Measurements from ENCODE around the gene TRPV3.
A peak's percentile ranks its signal among the peaks of the same experiment; 100 is the strongest.

TRPV3 gene

DNA sequence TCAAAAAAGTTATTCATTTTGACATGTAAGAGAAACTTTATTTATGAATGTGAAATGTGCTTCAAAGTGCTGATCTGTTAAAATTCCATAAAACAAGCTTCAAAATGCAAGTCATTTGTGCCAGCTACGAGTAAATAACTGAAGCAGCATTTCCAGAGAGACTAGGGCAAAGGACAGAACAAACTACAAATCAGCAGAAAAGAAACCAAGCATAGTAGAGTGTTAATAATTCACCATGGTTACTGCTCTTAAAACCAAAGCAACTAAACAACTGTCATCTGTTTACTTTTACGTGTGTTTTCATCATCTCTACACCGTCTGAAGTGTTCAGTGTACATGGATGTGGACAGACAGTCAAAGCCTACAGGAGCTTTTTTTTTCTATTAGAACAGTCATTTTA lies 83.4 kb downstream of the TRPV3 start:
- no peak for DNase-seq (ENCODE audit: low spot score)
- WGBS, 2 donors (ENCODE audit: extremely low coverage in 2 of 2, insufficient read length in 2 of 2, insufficient replicate concordance in 1 of 2): no CpG with 5 or more reads among the region's 3 CpGs
- H3K14ac ChIP-seq (ENCODE audit: low read length): no peak overlapping the region
- no peak overlapping the region for H3K4ac ChIP-seq (ENCODE audit: low read length)
- H3K27ac ChIP-seq (replicated peaks; ENCODE audit: low read length): no peak overlapping the region
- no peak overlapping the region for H2BK5ac ChIP-seq (ENCODE audit: low read length)
- no peak overlapping the region for H2AFZ ChIP-seq (ENCODE audit: low read length)
- H3K4me3 ChIP-seq (ENCODE audit: low read length in 2 of 2): no peak overlapping the region
- H2AK5ac ChIP-seq (ENCODE audit: low read depth, low read length): no peak overlapping the region
- no peak overlapping the region for H2BK15ac ChIP-seq (ENCODE audit: low read length)
- no peak overlapping the region for H3K4me2 ChIP-seq (ENCODE audit: insufficient read depth, low read length, poor library complexity, severe bottlenecking)
- no peaks in the 10 kb centered on the region for H3K27me3 ChIP-seq (ENCODE audit: control insufficient read depth in 3 of 3, insufficient read depth in 3 of 3, low read depth in 1 of 3, low read length in 3 of 3)
- no peaks in the 10 kb centered on the region for H3K79me1 ChIP-seq (ENCODE audit: low read depth, low read length)
- no peak overlapping the region for H3K18ac ChIP-seq (ENCODE audit: low read length)
- no peak overlapping the region for H4K91ac ChIP-seq (ENCODE audit: low read depth, low read length, poor library complexity)
- H4K8ac ChIP-seq (ENCODE audit: low read depth, low read length): no peak overlapping the region
- H2BK12ac ChIP-seq (ENCODE audit: low read length): no peak overlapping the region
- no peak overlapping the region for H3K9ac ChIP-seq (ENCODE audit: low read depth, low read length, poor library complexity)
- no peaks in the 10 kb centered on the region for H3K4me1 ChIP-seq (ENCODE audit: control insufficient read depth in 2 of 2, insufficient read depth in 1 of 2, low read depth in 1 of 2, low read length in 2 of 2)
- H2BK120ac ChIP-seq (ENCODE audit: low read depth, low read length): no peak overlapping the region
- no peak overlapping the region for H3K23ac ChIP-seq (ENCODE audit: low read depth, low read length, poor library complexity)
- peaks cover 0 to 2% of the 10 kb centered on the region in 2 donors for H3K9me3 ChIP-seq (replicated peaks in 1 of 2; ENCODE audit: control insufficient read depth in 2 of 2, insufficient read depth in 1 of 2, low read depth in 1 of 2, low read length in 2 of 2)
- H3K36me3 ChIP-seq (replicated peaks in 1 of 2; ENCODE audit: control insufficient read depth in 2 of 2, insufficient read depth in 2 of 2, low read length in 2 of 2): no peaks in the 10 kb centered on the region

DNA sequence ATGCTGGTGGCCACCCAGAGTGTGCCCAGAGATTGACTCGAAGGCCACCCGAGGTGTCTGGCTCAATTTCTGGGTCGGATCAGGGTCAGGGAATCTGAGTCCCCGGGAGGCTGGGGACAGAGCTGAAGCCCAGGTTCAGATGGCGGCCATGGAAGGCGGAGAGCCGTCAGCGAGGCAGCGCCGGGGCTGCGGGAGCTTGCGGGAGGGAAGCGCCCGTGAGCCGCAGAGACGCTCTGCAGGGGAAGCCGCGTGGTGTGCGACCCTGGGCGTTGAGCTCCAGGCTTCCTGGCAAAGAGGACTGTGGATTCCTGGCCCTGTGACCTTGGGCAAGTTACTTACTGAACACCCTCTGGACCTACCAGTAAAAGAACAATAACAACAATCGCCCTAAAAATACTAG lies 85.5 kb downstream of the TRPV3 start:
- WGBS, 2 donors (ENCODE audit: extremely low coverage in 2 of 2, insufficient read length in 2 of 2, insufficient replicate concordance in 1 of 2): no CpG with 5 or more reads among the region's 21 CpGs
- Histone ChIP-seq H4K8ac (ENCODE audit: low read depth, low read length) (no peak overlapping the region), H2BK12ac (ENCODE audit: low read length) (no peak overlapping the region), H3K23ac (ENCODE audit: low read depth, low read length, poor library complexity) (no peak overlapping the region), H3K27ac (replicated peaks; ENCODE audit: low read length) (no peak overlapping the region), H3K14ac (ENCODE audit: low read length) (no peak overlapping the region), H2AFZ (ENCODE audit: low read length) (no peak overlapping the region), H3K9me3 (replicated peaks in 1 of 2; ENCODE audit: control insufficient read depth in 2 of 2, insufficient read depth in 1 of 2, low read depth in 1 of 2, low read length in 2 of 2) (peaks cover 0 to 2% of the 10 kb centered on the region in 2 donors), H2BK120ac (ENCODE audit: low read depth, low read length) (no peak overlapping the region), H3K4me3 (ENCODE audit: low read length in 2 of 2) (no peak overlapping the region), H3K36me3 (replicated peaks in 1 of 2; ENCODE audit: control insufficient read depth in 2 of 2, insufficient read depth in 2 of 2, low read length in 2 of 2) (no peaks in the 10 kb centered on the region), H4K91ac (ENCODE audit: low read depth, low read length, poor library complexity) (no peak overlapping the region), H3K18ac (ENCODE audit: low read length) (peak overlapping the region; percentile 7), H2BK15ac (ENCODE audit: low read length) (no peak overlapping the region), H2AK5ac (ENCODE audit: low read depth, low read length) (peak overlapping the region; percentile 71), H2BK5ac (ENCODE audit: low read length) (no peak overlapping the region), H3K4me2 (ENCODE audit: insufficient read depth, low read length, poor library complexity, severe bottlenecking) (no peak overlapping the region), H3K9ac (ENCODE audit: low read depth, low read length, poor library complexity) (no peak overlapping the region), H3K4me1 (ENCODE audit: control insufficient read depth in 2 of 2, insufficient read depth in 1 of 2, low read depth in 1 of 2, low read length in 2 of 2) (no peaks in the 10 kb centered on the region), H3K79me1 (ENCODE audit: low read depth, low read length) (no peaks in the 10 kb centered on the region), H3K4ac (ENCODE audit: low read length) (no peak overlapping the region), H3K27me3 (ENCODE audit: control insufficient read depth in 3 of 3, insufficient read depth in 3 of 3, low read depth in 1 of 3, low read length in 3 of 3) (no peaks in the 10 kb centered on the region)
- DNase-seq (ENCODE audit: low spot score): no peak

DNA sequence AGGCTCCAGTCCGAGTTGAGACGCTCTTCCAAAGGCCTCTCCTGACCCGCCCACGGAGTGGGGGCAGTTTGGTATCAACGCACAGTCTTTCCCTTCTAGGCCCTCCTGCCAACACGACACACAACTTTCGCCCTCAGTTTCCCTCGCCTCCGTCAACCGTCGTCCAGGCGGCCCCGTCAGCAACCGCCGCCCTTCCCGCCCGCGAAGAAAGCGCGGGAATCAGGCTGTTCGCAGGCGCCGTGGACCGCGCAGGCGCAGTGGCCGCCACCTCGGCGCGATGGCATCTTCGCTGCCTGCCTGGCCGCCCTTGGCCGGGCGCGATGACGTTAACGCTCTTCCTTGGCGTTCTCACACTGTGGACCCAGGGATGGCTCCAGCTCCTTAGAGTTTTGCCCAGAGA lies 86.0 kb downstream of the TRPV3 start, which contains the start of gene SPATA22:
Gene SPATA22 (minus strand): TSS at position 221 of the 400 bp plus-strand sequence. CDS start 2,494 bp downstream, outside the sequence.
- H3K18ac ChIP-seq (ENCODE audit: low read length): peak within 1 kb of the TSS; percentile 67
- H3K4me1 ChIP-seq (ENCODE audit: control insufficient read depth in 2 of 2, insufficient read depth in 1 of 2, low read depth in 1 of 2, low read length in 2 of 2): no peaks in the 10 kb centered on the region
- H3K23ac ChIP-seq (ENCODE audit: low read depth, low read length, poor library complexity): no peak within 1 kb of the TSS
- no peak within 1 kb of the TSS for H3K4ac ChIP-seq (ENCODE audit: low read length)
- H3K14ac ChIP-seq (ENCODE audit: low read length): no peak within 1 kb of the TSS
- H2BK12ac ChIP-seq (ENCODE audit: low read length): no peak within 1 kb of the TSS
- H2BK120ac ChIP-seq (ENCODE audit: low read depth, low read length): no peak within 1 kb of the TSS
- no peak within 1 kb of the TSS for H3K4me3 ChIP-seq (ENCODE audit: low read length in 2 of 2)
- no peak within 1 kb of the TSS for H2BK5ac ChIP-seq (ENCODE audit: low read length)
- H3K27ac ChIP-seq (replicated peaks; ENCODE audit: low read length): no peak within 1 kb of the TSS
- no peaks in the 10 kb centered on the region for H3K27me3 ChIP-seq (ENCODE audit: control insufficient read depth in 3 of 3, insufficient read depth in 3 of 3, low read depth in 1 of 3, low read length in 3 of 3)
- H2AK5ac ChIP-seq (ENCODE audit: low read depth, low read length): peak within 1 kb of the TSS; percentile 71
- H2BK15ac ChIP-seq (ENCODE audit: low read length): no peak within 1 kb of the TSS
- no peak within 1 kb of the TSS for H4K8ac ChIP-seq (ENCODE audit: low read depth, low read length)
- no peaks in the 10 kb centered on the region for H3K36me3 ChIP-seq (replicated peaks in 1 of 2; ENCODE audit: control insufficient read depth in 2 of 2, insufficient read depth in 2 of 2, low read length in 2 of 2)
- no peak for DNase-seq (ENCODE audit: low spot score)
- H3K9me3 ChIP-seq (replicated peaks in 1 of 2; ENCODE audit: control insufficient read depth in 2 of 2, insufficient read depth in 1 of 2, low read depth in 1 of 2, low read length in 2 of 2): peaks cover 0 to 2% of the 10 kb centered on the region in 2 donors
- WGBS, 2 donors (ENCODE audit: extremely low coverage in 2 of 2, insufficient read length in 2 of 2, insufficient replicate concordance in 1 of 2): 100% methylated on average over 5 of the region's 38 CpGs; no CpG with 5 or more reads in 1 of the 2 donors
- no peaks in the 10 kb centered on the region for H3K79me1 ChIP-seq (ENCODE audit: low read depth, low read length)
- H3K9ac ChIP-seq (ENCODE audit: low read depth, low read length, poor library complexity): no peak within 1 kb of the TSS
- no peak within 1 kb of the TSS for H4K91ac ChIP-seq (ENCODE audit: low read depth, low read length, poor library complexity)
- H3K4me2 ChIP-seq (ENCODE audit: insufficient read depth, low read length, poor library complexity, severe bottlenecking): no peak within 1 kb of the TSS
- H2AFZ ChIP-seq (ENCODE audit: low read length): no peak within 1 kb of the TSS

DNA sequence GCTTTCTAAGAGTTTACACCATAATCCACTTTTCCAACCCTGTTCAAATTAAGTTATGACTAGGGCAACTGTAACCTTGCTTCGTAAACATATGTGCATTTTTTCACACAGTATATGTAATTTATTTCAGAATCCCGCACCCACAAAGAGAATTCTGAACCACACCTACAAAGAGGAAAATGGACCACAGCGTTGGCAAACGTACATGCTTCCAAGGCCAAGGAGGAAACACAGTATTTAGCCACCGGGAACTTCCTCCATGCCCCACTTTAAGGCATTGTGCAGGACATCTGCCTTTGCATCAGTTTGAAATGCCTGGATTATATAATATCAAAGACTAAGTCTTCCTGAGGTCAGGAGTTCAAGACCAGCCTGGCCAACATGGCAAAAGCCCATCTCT lies 88.1 kb downstream of the TRPV3 start:
- H3K79me1 ChIP-seq (ENCODE audit: low read depth, low read length): no peaks in the 10 kb centered on the region
- no peak overlapping the region for H2BK12ac ChIP-seq (ENCODE audit: low read length)
- H3K36me3 ChIP-seq (replicated peaks in 1 of 2; ENCODE audit: control insufficient read depth in 2 of 2, insufficient read depth in 2 of 2, low read length in 2 of 2): no peaks in the 10 kb centered on the region
- no peak overlapping the region for H2AFZ ChIP-seq (ENCODE audit: low read length)
- peaks cover 0 to 2% of the 10 kb centered on the region in 2 donors for H3K9me3 ChIP-seq (replicated peaks in 1 of 2; ENCODE audit: control insufficient read depth in 2 of 2, insufficient read depth in 1 of 2, low read depth in 1 of 2, low read length in 2 of 2)
- no peaks in the 10 kb centered on the region for H3K4me1 ChIP-seq (ENCODE audit: control insufficient read depth in 2 of 2, insufficient read depth in 1 of 2, low read depth in 1 of 2, low read length in 2 of 2)
- H3K9ac ChIP-seq (ENCODE audit: low read depth, low read length, poor library complexity): no peak overlapping the region
- no peak overlapping the region for H4K8ac ChIP-seq (ENCODE audit: low read depth, low read length)
- H3K4me3 ChIP-seq (ENCODE audit: low read length in 2 of 2): no peak overlapping the region
- H3K27ac ChIP-seq (replicated peaks; ENCODE audit: low read length): no peak overlapping the region
- DNase-seq (ENCODE audit: low spot score): no peak
- no CpG with 5 or more reads among the region's 5 CpGs for WGBS, 2 donors (ENCODE audit: extremely low coverage in 2 of 2, insufficient read length in 2 of 2, insufficient replicate concordance in 1 of 2)
- H4K91ac ChIP-seq (ENCODE audit: low read depth, low read length, poor library complexity): no peak overlapping the region
- no peak overlapping the region for H3K4ac ChIP-seq (ENCODE audit: low read length)
- no peak overlapping the region for H3K23ac ChIP-seq (ENCODE audit: low read depth, low read length, poor library complexity)
- no peak overlapping the region for H3K4me2 ChIP-seq (ENCODE audit: insufficient read depth, low read length, poor library complexity, severe bottlenecking)
- H2BK15ac ChIP-seq (ENCODE audit: low read length): no peak overlapping the region
- no peaks in the 10 kb centered on the region for H3K27me3 ChIP-seq (ENCODE audit: control insufficient read depth in 3 of 3, insufficient read depth in 3 of 3, low read depth in 1 of 3, low read length in 3 of 3)
- no peak overlapping the region for H2AK5ac ChIP-seq (ENCODE audit: low read depth, low read length)
- no peak overlapping the region for H2BK5ac ChIP-seq (ENCODE audit: low read length)
- no peak overlapping the region for H2BK120ac ChIP-seq (ENCODE audit: low read depth, low read length)
- H3K14ac ChIP-seq (ENCODE audit: low read length): no peak overlapping the region
- H3K18ac ChIP-seq (ENCODE audit: low read length): no peak overlapping the region

Measured in neuronal stem cell (in vitro differentiated cells).